ENCODE measurements around the gene IFNA14. TPM values are rescaled to one million over a fixed set of nuclear protein-coding genes. Genes with fewer than 3 reads are reported as not detected.
A peak's percentile ranks its signal among the peaks of the same experiment; 100 is the strongest.

IFNA14 gene
- total and polyA plus RNA-seq, 2 donors (not counting 1 experiment from before 2014, with no cell fraction given): not detected

GRCh38 chr9:21267485-21268346 lies 27.9 kb upstream of the IFNA14 start:
- Histone ChIP-seq H3K27me3 (replicated peaks in 1 of 4; ENCODE audit: control extremely low read depth in 1 of 4, control insufficient read depth in 3 of 4, insufficient read depth in 4 of 4, low read length in 3 of 4) (no peaks in the 10 kb centered on the region), H3K4me1 (ENCODE audit: control insufficient read depth in 2 of 2, insufficient read depth in 2 of 2, low read length in 2 of 2) (peaks cover 5 to 8% of the 10 kb centered on the region in 2 donors), H2AFZ (ENCODE audit: insufficient read depth, low read depth, low read length, poor library complexity, severe bottlenecking) (peak overlapping the region; percentile 24), H4K20me1 (ENCODE audit: control insufficient read depth, insufficient read depth, low read length, poor library complexity, severe bottlenecking) (no peaks in the 10 kb centered on the region), H3K27ac (ENCODE audit: low read length in 2 of 2) (no peak overlapping the region), H3K9ac (ENCODE audit: low read length) (peak overlapping the region; percentile 22), H3K4me2 (replicated peaks; ENCODE audit: low read depth, low read length, poor library complexity, severe bottlenecking) (peak overlapping the region; percentile 33), H3K36me3 (replicated peaks in 1 of 2; ENCODE audit: control extremely low read depth in 1 of 2, control insufficient read depth in 1 of 2, extremely low read depth in 1 of 2, insufficient read depth in 2 of 2, low read length in 1 of 2) (no peaks in the 10 kb centered on the region), H3K4me3 (ENCODE audit: control extremely low read depth in 1 of 5, extremely low read depth in 1 of 5, insufficient read depth in 1 of 5, low read depth in 2 of 5, low read length in 4 of 5) (no peak overlapping the region), H3K9me3 (ENCODE audit: control extremely low read depth in 1 of 3, control insufficient read depth in 2 of 3, insufficient read depth in 1 of 3, low read length in 2 of 3) (no peaks in the 10 kb centered on the region), H3K79me2 (ENCODE audit: control insufficient read depth, insufficient read depth, low read length) (no peaks in the 10 kb centered on the region)
- H3K27me3 Mint-ChIP-seq: peaks cover 29% of the 10 kb centered on the region
- intact Hi-C loops (cut with micrococcal nuclease): no loop called here
- DNase-seq (peak; percentile 9), ATAC-seq (ENCODE audit: low read depth) (no peak)
- peaks cover 7% of the 10 kb centered on the region for H3K9me3 Mint-ChIP-seq (ENCODE audit: insufficient read depth)
- no peak overlapping the region for H3K27ac Mint-ChIP-seq
- WGBS (ENCODE audit: insufficient coverage): 22% methylated on average over 3 of the region's 4 CpGs
- H3K4me3 Mint-ChIP-seq: no peak overlapping the region
- peaks cover 18% of the 10 kb centered on the region for H3K4me1 Mint-ChIP-seq
- ChIA-PET CTCF (interaction anchor here (1.2 kb wide), 1 partner anchor 85 kb away, joined by 4 read pairs; no protein-coding TSS in a partner anchor), POLR2A (no interaction called here)
- no peak for TF ChIP-seq CTCF (IDR thresholded peaks at IDR 0.05)

- Mint-ChIP-seq H3K4me1 (peaks cover 18% of the 10 kb centered on the region), H3K4me3 (no peak overlapping the region), H3K9me3 (ENCODE audit: insufficient read depth) (peaks cover 2% of the 10 kb centered on the region), H3K27me3 (peaks cover 32% of the 10 kb centered on the region), H3K27ac (no peak overlapping the region)
- Histone ChIP-seq H3K4me3 (ENCODE audit: control extremely low read depth in 1 of 5, extremely low read depth in 1 of 5, insufficient read depth in 1 of 5, low read depth in 2 of 5, low read length in 4 of 5) (no peak overlapping the region), H2AFZ (ENCODE audit: insufficient read depth, low read depth, low read length, poor library complexity, severe bottlenecking) (no peak overlapping the region), H3K27ac (ENCODE audit: low read length in 2 of 2) (no peak overlapping the region), H3K9me3 (ENCODE audit: control extremely low read depth in 1 of 3, control insufficient read depth in 2 of 3, insufficient read depth in 1 of 3, low read length in 2 of 3) (no peaks in the 10 kb centered on the region), H3K4me2 (replicated peaks; ENCODE audit: low read depth, low read length, poor library complexity, severe bottlenecking) (no peak overlapping the region), H3K4me1 (ENCODE audit: control insufficient read depth in 2 of 2, insufficient read depth in 2 of 2, low read length in 2 of 2) (peaks cover 5 to 8% of the 10 kb centered on the region in 2 donors), H3K27me3 (replicated peaks in 1 of 4; ENCODE audit: control extremely low read depth in 1 of 4, control insufficient read depth in 3 of 4, insufficient read depth in 4 of 4, low read length in 3 of 4) (no peaks in the 10 kb centered on the region), H3K79me2 (ENCODE audit: control insufficient read depth, insufficient read depth, low read length) (no peaks in the 10 kb centered on the region), H3K36me3 (replicated peaks in 1 of 2; ENCODE audit: control extremely low read depth in 1 of 2, control insufficient read depth in 1 of 2, extremely low read depth in 1 of 2, insufficient read depth in 2 of 2, low read length in 1 of 2) (no peaks in the 10 kb centered on the region), H4K20me1 (ENCODE audit: control insufficient read depth, insufficient read depth, low read length, poor library complexity, severe bottlenecking) (no peaks in the 10 kb centered on the region), H3K9ac (ENCODE audit: low read length) (no peak overlapping the region)
- ATAC-seq (ENCODE audit: low read depth): no peak
- DNase-seq: no peak
- POLR2A ChIA-PET: no interaction called here
- CTCF ChIA-PET: interaction anchor here (0.9 to 1.2 kb wide), 2 partner anchors 14 to 84 kb away, joined by 3 to 4 read pairs; no protein-coding TSS in a partner anchor
- intact Hi-C loops (cut with micrococcal nuclease): no loop called here
- no peak for TF ChIP-seq EZH2 (IDR thresholded peaks at IDR 0.05; ENCODE audit: borderline replicate concordance, insufficient read depth, low read depth, low read length, poor library complexity, severe bottlenecking)
- no peak for TF ChIP-seq CTCF (IDR thresholded peaks at IDR 0.05)
- no CpG with 5 or more reads among the region's 3 CpGs for WGBS (ENCODE audit: insufficient coverage)
Observed at GRCh38 chr9:21266733-21267484, 27.1 kb upstream of the IFNA14 start.

Data from B cell (primary cell).